HepG2 (cell line): ENCODE results near the gene RABGAP1. TPM values are rescaled to one million over a fixed set of nuclear protein-coding genes. Genes with fewer than 3 reads are reported as not detected.

Experiments used
- ARNT ChIP-seq: fragments of 450-650 bp; IDR thresholded peaks from 2 replicates; pipeline ENCODE4 v1.6.1; 2017
- BHLHE40 ChIP-seq: IDR thresholded peaks from 2 replicates; pipeline ENCODE4 v1.6.1; 2011; ENCODE audit warnings: low read length, improper control_type of control experiment
- CC2D1A ChIP-seq: sonication (generic); formaldehyde crosslinking; IDR thresholded peaks from 2 replicates; pipeline ENCODE4 v1.8.1; 2023; ENCODE audit warnings: mild to moderate bottlenecking, missing genetic modification reagents
- ELF3 ChIP-seq: IDR thresholded peaks from 2 replicates; pipeline ENCODE4 v1.6.1; 2016; ENCODE audit warnings: missing genetic modification reagents, missing compliant biosample characterization
- FOSL2 ChIP-seq: sonication (generic); formaldehyde crosslinking; IDR thresholded peaks from 2 replicates; pipeline ENCODE4 v1.4.0; 2020; ENCODE audit warnings: missing genetic modification reagents
- GTF2F1 ChIP-seq: fragments of 150-350 bp; IDR thresholded peaks from 2 replicates; pipeline ENCODE4 v1.6.1; 2014; ENCODE audit warnings: low read length
- HDAC2 ChIP-seq: sonication (generic); formaldehyde crosslinking; IDR thresholded peaks from 2 replicates; pipeline ENCODE4 v1.4.0; 2020; ENCODE audit warnings: missing genetic modification reagents
- KAT8 ChIP-seq: IDR thresholded peaks from 2 replicates; pipeline ENCODE4 v1.6.1; 2016; ENCODE audit warnings: missing genetic modification reagents, missing compliant biosample characterization
- MED1 ChIP-seq: sonication (generic); formaldehyde crosslinking; IDR thresholded peaks from 2 replicates; pipeline ENCODE4 v1.4.0; 2020; ENCODE audit warnings: missing genetic modification reagents
- MEF2D ChIP-seq: sonication (generic); formaldehyde crosslinking; IDR thresholded peaks from 2 replicates; pipeline ENCODE4 v1.5.1; 2020; ENCODE audit warnings: mild to moderate bottlenecking, missing genetic modification reagents
- MIER3 ChIP-seq: IDR thresholded peaks from 2 replicates; pipeline ENCODE4 v1.6.1; 2016; ENCODE audit warnings: missing compliant biosample characterization, borderline replicate concordance
- NCOR1 ChIP-seq: fragments of 200-600 bp; sonication (generic); IDR thresholded peaks from 2 replicates; pipeline ENCODE4 v1.7.0; 2017; ENCODE audit warnings: antibody characterized with exemption, low read length, borderline replicate concordance
- PITX1 ChIP-seq: sonication (generic); formaldehyde crosslinking; IDR thresholded peaks from 2 replicates; pipeline ENCODE4 v1.5.1; 2020; ENCODE audit warnings: mild to moderate bottlenecking, missing genetic modification reagents
- SAP130 ChIP-seq: IDR thresholded peaks from 2 replicates; pipeline ENCODE4 v1.6.1; 2016; ENCODE audit warnings: low read depth
- SMC3 ChIP-seq: IDR thresholded peaks from 2 replicates; pipeline ENCODE4 v1.6.1; 2011; ENCODE audit warnings: low read length, improper control_type of control experiment
- SRY ChIP-seq: sonication (generic); formaldehyde crosslinking; IDR thresholded peaks from 2 replicates; pipeline ENCODE4 v1.8.0; 2022; ENCODE audit warnings: mild to moderate bottlenecking, missing genetic modification reagents
- XBP1 ChIP-seq: sonication (generic); formaldehyde crosslinking; IDR thresholded peaks from 2 replicates; pipeline ENCODE4 v1.5.0; 2020; ENCODE audit warnings: missing genetic modification reagents
- ZBTB38 ChIP-seq: sonication (generic); formaldehyde crosslinking; IDR thresholded peaks from 2 replicates; pipeline ENCODE4 v1.5.1; 2020; ENCODE audit warnings: mild to moderate bottlenecking, missing genetic modification reagents
- ZC3H13 ChIP-seq: sonication (generic); formaldehyde crosslinking; IDR thresholded peaks from 2 replicates; pipeline ENCODE4 v1.8.1; 2023; ENCODE audit warnings: mild to moderate bottlenecking, missing genetic modification reagents, moderate library complexity
- ZNF335 ChIP-seq: sonication (generic); formaldehyde crosslinking; IDR thresholded peaks from 2 replicates; pipeline ENCODE4 v1.4.0; 2020; ENCODE audit warnings: missing genetic modification reagents
- ZNF616 ChIP-seq: sonication (generic); formaldehyde crosslinking; IDR thresholded peaks from 2 replicates; pipeline ENCODE4 v1.5.0; 2020; ENCODE audit warnings: low read depth, mild to moderate bottlenecking, missing genetic modification reagents
- ZNF891 ChIP-seq: sonication (generic); formaldehyde crosslinking; IDR thresholded peaks from 2 replicates; pipeline ENCODE4 v1.5.0; 2020; ENCODE audit warnings: mild to moderate bottlenecking, missing genetic modification reagents
- polyA plus RNA-seq, 8 experiments: library from polyadenylated mRNA; depleted of rRNA in 3 of 8; stranded (reverse) in 7 of 8; unstranded in 1 of 8; fragments of >200 nt; fragmentation: Illumina TruSeq in 4 of 8; extraction: Trizol in 4 of 8; gene quantifications; 2 replicates each; pipeline versions ENCODE4 v1.2.1 to v1.2.3, GENCODE V29; 2011 to 2016; ENCODE audit warnings: low read depth in 4 of 8, missing spikeins in 1 of 8, mixed read lengths in 1 of 8; ENCODE audit not compliant: insufficient read depth in 1 of 8
- total RNA-seq, 5 experiments: library from RNA; depleted of rRNA; stranded (reverse); fragments of >200 nt; fragmentation: Illumina TruSeq; extraction: Trizol; gene quantifications; 2 replicates each; pipeline ENCODE4 v1.2.3, GENCODE V29; 2016; ENCODE audit warnings: low read depth in 1 of 5
- TF ChIP-seq, protein P1 (sequence below): IDR thresholded peaks from 2 replicates; pipeline ENCODE4 v1.6.1; 2016
- TF ChIP-seq, protein P2 (sequence below): sonication (generic); formaldehyde crosslinking; conservative IDR thresholded peaks from 2 replicates; pipeline ENCODE4 v1.4.0; 2020; ENCODE audit warnings: mild to moderate bottlenecking, missing genetic modification reagents, moderate library complexity
- TF ChIP-seq, protein P3 (sequence below): sonication (generic); formaldehyde crosslinking; IDR thresholded peaks from 2 replicates; pipeline ENCODE4 v1.5.0; 2020; ENCODE audit warnings: mild to moderate bottlenecking, missing genetic modification reagents, borderline replicate concordance

Gene RABGAP1
- total and polyA plus RNA-seq, 2 of the 13 experiments (the other 11 are each of a cell fraction or from before 2014, with no cell fraction given): 19.1 to 19.3 TPM

DNA sequence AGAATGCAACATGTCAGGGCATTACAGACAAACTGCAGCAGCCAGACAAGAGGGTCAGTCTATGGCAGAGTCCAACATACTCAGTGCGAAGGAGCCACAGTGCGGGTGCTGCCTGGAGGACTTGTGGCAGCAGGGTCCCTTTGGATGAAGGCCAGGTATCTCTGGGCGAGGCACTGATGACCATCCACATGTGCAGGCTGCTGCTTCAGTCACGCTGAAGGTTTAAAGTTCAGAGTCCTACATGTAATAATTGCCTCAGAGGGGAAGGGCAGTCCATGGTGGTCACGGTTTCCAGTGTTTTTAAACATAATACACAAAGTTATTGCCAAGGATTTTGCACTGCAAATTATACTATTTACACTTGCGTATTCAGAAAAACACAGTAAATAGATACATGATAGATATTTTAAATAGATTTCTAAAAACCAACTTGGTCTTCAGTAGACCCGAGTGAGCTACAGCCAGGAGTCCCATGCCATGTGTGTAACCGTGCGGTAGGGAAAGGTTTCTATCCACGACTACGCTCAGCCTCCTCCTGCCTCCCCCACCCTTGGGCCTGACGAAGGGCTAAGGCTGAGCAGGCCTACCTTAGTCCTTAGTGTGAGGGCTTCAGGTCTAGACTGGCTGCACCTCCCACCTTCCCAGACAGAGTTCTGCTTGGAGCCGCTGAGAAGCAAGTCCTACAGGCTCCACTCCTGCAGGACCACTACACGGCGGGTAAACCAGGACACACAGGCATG is 168.9 kb downstream of the RABGAP1 start (continued):
- TF ChIP-seq XBP1 (CRISPR knock-in tag) (no peak), BHLHE40 (peak; percentile 87), ELF3 (CRISPR knock-in tag) (0 out of 2 replicates have a peak, but pooled peaks have one; percentile 29), FOSL2 (peak; percentile 71), CC2D1A (CRISPR knock-in tag) (no peak), SRY (CRISPR knock-in tag) (no peak), ZNF335 (CRISPR knock-in tag) (no peak), ZNF891 (CRISPR knock-in tag) (no peak), SMC3 (peak; percentile 25; the same call in 1 of the 2 replicates), HDAC2 (CRISPR knock-in tag) (peak; percentile 67), MIER3 (CRISPR knock-in tag) (no peak), SAP130 (CRISPR knock-in tag) (peak; percentile 77), ARNT (no peak), MED1 (CRISPR knock-in tag) (peak; percentile 55; the same call in 1 of the 2 replicates), PITX1 (CRISPR knock-in tag) (0 out of 2 replicates have a peak, but pooled peaks have one; percentile 39), ZNF616 (CRISPR knock-in tag) (no peak), ZBTB38 (peak; percentile 62), ZC3H13 (CRISPR knock-in tag) (no peak), MEF2D (no peak), NCOR1 (peak; percentile 82; the same call in 1 of the 2 replicates), KAT8 (CRISPR knock-in tag) (no peak), GTF2F1 (no peak)
- TF ChIP-seq, protein P1, sequence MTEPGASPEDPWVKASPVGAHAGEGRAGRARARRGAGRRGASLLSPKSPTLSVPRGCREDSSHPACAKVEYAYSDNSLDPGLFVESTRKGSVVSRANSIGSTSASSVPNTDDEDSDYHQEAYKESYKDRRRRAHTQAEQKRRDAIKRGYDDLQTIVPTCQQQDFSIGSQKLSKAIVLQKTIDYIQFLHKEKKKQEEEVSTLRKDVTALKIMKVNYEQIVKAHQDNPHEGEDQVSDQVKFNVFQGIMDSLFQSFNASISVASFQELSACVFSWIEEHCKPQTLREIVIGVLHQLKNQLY (CRISPR knock-in tag): peak; percentile 71
- TF ChIP-seq, protein P2, sequence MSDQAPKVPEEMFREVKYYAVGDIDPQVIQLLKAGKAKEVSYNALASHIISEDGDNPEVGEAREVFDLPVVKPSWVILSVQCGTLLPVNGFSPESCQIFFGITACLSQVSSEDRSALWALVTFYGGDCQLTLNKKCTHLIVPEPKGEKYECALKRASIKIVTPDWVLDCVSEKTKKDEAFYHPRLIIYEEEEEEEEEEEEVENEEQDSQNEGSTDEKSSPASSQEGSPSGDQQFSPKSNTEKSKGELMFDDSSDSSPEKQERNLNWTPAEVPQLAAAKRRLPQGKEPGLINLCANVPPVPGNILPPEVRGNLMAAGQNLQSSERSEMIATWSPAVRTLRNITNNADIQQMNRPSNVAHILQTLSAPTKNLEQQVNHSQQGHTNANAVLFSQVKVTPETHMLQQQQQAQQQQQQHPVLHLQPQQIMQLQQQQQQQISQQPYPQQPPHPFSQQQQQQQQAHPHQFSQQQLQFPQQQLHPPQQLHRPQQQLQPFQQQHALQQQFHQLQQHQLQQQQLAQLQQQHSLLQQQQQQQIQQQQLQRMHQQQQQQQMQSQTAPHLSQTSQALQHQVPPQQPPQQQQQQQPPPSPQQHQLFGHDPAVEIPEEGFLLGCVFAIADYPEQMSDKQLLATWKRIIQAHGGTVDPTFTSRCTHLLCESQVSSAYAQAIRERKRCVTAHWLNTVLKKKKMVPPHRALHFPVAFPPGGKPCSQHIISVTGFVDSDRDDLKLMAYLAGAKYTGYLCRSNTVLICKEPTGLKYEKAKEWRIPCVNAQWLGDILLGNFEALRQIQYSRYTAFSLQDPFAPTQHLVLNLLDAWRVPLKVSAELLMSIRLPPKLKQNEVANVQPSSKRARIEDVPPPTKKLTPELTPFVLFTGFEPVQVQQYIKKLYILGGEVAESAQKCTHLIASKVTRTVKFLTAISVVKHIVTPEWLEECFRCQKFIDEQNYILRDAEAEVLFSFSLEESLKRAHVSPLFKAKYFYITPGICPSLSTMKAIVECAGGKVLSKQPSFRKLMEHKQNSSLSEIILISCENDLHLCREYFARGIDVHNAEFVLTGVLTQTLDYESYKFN (CRISPR knock-in tag): peak; percentile 66
- TF ChIP-seq, protein P3, sequence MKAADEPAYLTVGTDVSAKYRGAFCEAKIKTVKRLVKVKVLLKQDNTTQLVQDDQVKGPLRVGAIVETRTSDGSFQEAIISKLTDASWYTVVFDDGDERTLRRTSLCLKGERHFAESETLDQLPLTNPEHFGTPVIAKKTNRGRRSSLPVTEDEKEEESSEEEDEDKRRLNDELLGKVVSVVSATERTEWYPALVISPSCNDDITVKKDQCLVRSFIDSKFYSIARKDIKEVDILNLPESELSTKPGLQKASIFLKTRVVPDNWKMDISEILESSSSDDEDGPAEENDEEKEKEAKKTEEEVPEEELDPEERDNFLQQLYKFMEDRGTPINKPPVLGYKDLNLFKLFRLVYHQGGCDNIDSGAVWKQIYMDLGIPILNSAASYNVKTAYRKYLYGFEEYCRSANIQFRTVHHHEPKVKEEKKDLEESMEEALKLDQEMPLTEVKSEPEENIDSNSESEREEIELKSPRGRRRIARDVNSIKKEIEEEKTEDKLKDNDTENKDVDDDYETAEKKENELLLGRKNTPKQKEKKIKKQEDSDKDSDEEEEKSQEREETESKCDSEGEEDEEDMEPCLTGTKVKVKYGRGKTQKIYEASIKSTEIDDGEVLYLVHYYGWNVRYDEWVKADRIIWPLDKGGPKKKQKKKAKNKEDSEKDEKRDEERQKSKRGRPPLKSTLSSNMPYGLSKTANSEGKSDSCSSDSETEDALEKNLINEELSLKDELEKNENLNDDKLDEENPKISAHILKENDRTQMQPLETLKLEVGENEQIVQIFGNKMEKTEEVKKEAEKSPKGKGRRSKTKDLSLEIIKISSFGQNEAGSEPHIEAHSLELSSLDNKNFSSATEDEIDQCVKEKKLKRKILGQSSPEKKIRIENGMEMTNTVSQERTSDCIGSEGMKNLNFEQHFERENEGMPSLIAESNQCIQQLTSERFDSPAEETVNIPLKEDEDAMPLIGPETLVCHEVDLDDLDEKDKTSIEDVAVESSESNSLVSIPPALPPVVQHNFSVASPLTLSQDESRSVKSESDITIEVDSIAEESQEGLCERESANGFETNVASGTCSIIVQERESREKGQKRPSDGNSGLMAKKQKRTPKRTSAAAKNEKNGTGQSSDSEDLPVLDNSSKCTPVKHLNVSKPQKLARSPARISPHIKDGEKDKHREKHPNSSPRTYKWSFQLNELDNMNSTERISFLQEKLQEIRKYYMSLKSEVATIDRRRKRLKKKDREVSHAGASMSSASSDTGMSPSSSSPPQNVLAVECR (CRISPR knock-in tag): peak; percentile 35; the same call in 1 of the 2 replicates
